ENCODE results near the gene CEBPB.
"Not testable (repeated sequence)": the region's sequence is repeated elsewhere in the genome, so short reads cannot be mapped to it uniquely, and the experiment has no call there.

CEBPB gene

GRCh38 chr20:50193836-50194421, 3.3 kb downstream of the CEBPB start:
- no peak for DNase-seq (ENCODE audit: low read depth)

- DNase-seq (ENCODE audit: low read depth) = no peak
These were observed 3.8 kb downstream of the CEBPB start for GRCh38 chr20:50194422-50194830.

GRCh38 chr20:50194831-50195523, 4.3 kb downstream of the CEBPB start:
- no peak for DNase-seq (ENCODE audit: low read depth)

- no peak for DNase-seq (ENCODE audit: low read depth)
These were observed 5.0 kb downstream of the CEBPB start for GRCh38 chr20:50195524-50196120.

- DNase-seq (ENCODE audit: low read depth) = no peak
These were observed 5.6 kb downstream of the CEBPB start for GRCh38 chr20:50196248-50196647.

- no peak for DNase-seq (ENCODE audit: low read depth)
These were observed 6.3 kb downstream of the CEBPB start for GRCh38 chr20:50196896-50197295.

GRCh38 chr20:50197463-50198179, 7.0 kb downstream of the CEBPB start:
- DNase-seq (ENCODE audit: low read depth) = no peak

GRCh38 chr20:50198180-50198666, 7.6 kb downstream of the CEBPB start:
- no peak for DNase-seq (ENCODE audit: low read depth)

- DNase-seq (ENCODE audit: low read depth) = no peak
These were observed 8.1 kb downstream of the CEBPB start for GRCh38 chr20:50198716-50199115.

GRCh38 chr20:50199703-50200102, 9.1 kb downstream of the CEBPB start:
- DNase-seq (ENCODE audit: low read depth) = no peak

- DNase-seq (ENCODE audit: low read depth) = no peak
These were observed 10.0 kb downstream of the CEBPB start for GRCh38 chr20:50200482-50201104.

- not testable (repeated sequence) for DNase-seq (ENCODE audit: low read depth)
These were observed 11.1 kb downstream of the CEBPB start for GRCh38 chr20:50201710-50202109.

GRCh38 chr20:50202677-50203076, 12.0 kb downstream of the CEBPB start:
- DNase-seq (ENCODE audit: low read depth) = no peak

- no peak for DNase-seq (ENCODE audit: low read depth)
These were observed 13.6 kb downstream of the CEBPB start for GRCh38 chr20:50203951-50204937.

- no peak for DNase-seq (ENCODE audit: low read depth)
These were observed 16.4 kb downstream of the CEBPB start for GRCh38 chr20:50207026-50207425.

- no peak for DNase-seq (ENCODE audit: low read depth)
These were observed 17.5 kb downstream of the CEBPB start for GRCh38 chr20:50208085-50208491.

- DNase-seq (ENCODE audit: low read depth) = not testable (repeated sequence)
These were observed 18.2 kb downstream of the CEBPB start for GRCh38 chr20:50208815-50209214.

GRCh38 chr20:50210066-50210619, 19.5 kb downstream of the CEBPB start:
- DNase-seq (ENCODE audit: low read depth) = no peak

- DNase-seq (ENCODE audit: low read depth) = no peak
These were observed 20.5 kb downstream of the CEBPB start for GRCh38 chr20:50211091-50211490.

GRCh38 chr20:50213531-50214106, 23.0 kb downstream of the CEBPB start:
- DNase-seq (ENCODE audit: low read depth) = no peak

All from HS-5 (cell line).